Prostate gland (tissue), 2 donors: ENCODE results near the gene BCR. TPM values are rescaled to one million over a fixed set of nuclear protein-coding genes. Genes with fewer than 3 reads are reported as not detected.
A peak's percentile ranks its signal among the peaks of the same experiment; 100 is the strongest.
"Not testable (repeated sequence)": the region's sequence is repeated elsewhere in the genome, so short reads cannot be mapped to it uniquely, and the experiment has no call there.

Experiments
- DNase-seq: peaks from one replicate; pipeline ENCODE4 v3.0.0-alpha.2; 2019; ENCODE audit warnings: low spot score
- H3K27ac ChIP-seq, 2 donors: fragments of 200-600 bp; sonication (generic); 2 replicates each; pipeline ENCODE4 v1.5.1; 2017 to 2019
- H3K27me3 ChIP-seq: fragments of 200-600 bp; sonication (generic); replicated peaks from 2 replicates; pipeline ENCODE4 v1.5.1; 2019; ENCODE audit not compliant: insufficient read depth
- H3K36me3 ChIP-seq, 2 donors: fragments of 200-600 bp; sonication (generic); 1 replicate in 1 of 2; 2 replicates in 1 of 2; pipeline versions ENCODE4 v1.5.1 to v1.8.1; 2017 to 2019
- H3K4me1 ChIP-seq: fragments of 200-600 bp; sonication (generic); replicated peaks from 2 replicates; pipeline ENCODE4 v1.5.1; 2019
- H3K4me3 ChIP-seq, 2 donors: fragments of 200-600 bp; sonication (generic); 2 replicates each; pipeline ENCODE4 v1.5.1; 2017 to 2019
- H3K9me3 ChIP-seq: fragments of 200-600 bp; sonication (generic); 2 replicates; pipeline ENCODE4 v1.5.1; 2017
- POLR2A ChIP-seq: fragments of 450-650 bp; IDR thresholded peaks from one replicate; pipeline ENCODE4 v1.6.1; 2016; ENCODE audit warnings: antibody characterized with exemption, mild to moderate bottlenecking
- POLR2AphosphoS5 ChIP-seq: sonication (generic); formaldehyde crosslinking; IDR thresholded peaks from one replicate; pipeline ENCODE4 v1.6.1; 2017; ENCODE audit warnings: antibody characterized with exemption
- WGBS: methylation state at CpG from one replicate; pipeline ENCODE4 v1.1.5; 2018; 5-methylcytosine and 5-hydroxymethylcytosine counted together
- intact Hi-C: fragments of 100-400 bp; cut with DNase I; formaldehyde crosslinking; loops from one replicate; pipeline ENCODE4 v1.14.2; 2022
- small RNA-seq, 2 donors: library from RNA; depleted of rRNA; stranded (forward); fragments of <200 nt; gene quantifications; one replicate each; pipeline ENCODE3, GENCODE V24; 2016
- total RNA-seq, 2 donors: library from RNA; depleted of rRNA; stranded (reverse); fragments of >200 nt; gene quantifications; one replicate each; pipeline ENCODE4 v1.1.0, GENCODE V29; 2016
- TF ChIP-seq, protein P1 (sequence below), 4 experiments: fragments of 200-600 bp in 2 of 4; fragments of 450-650 bp in 2 of 4; sonication (generic) in 2 of 4; IDR thresholded peaks; 1 replicate in 3 of 4; 2 replicates in 1 of 4; pipeline ENCODE4 v1.5.1; 2016 to 2019; ENCODE audit warnings: antibody characterized with exemption in 4 of 4, mild to moderate bottlenecking in 2 of 4, moderate library complexity in 2 of 4

The BCR gene
- total RNA-seq, 2 donors from 2014 or later: 32.7 to 88.8 TPM

DNA sequence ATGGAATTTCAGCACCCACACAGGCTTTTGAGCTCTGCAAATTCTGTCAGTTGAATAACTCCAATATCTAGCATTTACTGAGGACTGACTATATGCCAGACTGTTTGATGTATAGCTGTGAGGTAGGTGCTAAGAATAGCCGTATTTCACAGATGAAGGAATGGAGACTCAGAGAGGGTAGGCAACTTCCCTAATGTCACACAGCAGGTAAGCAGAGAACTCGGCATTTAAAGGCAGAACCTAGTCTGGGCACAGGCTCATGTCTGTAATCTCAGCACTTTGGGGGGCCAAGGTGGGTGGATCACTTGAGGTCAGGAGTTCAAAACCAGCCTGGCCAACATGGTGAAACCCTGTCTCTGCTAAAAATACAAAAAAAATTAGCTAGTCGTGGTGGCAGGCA, 184.1 kb downstream of the BCR start:
- no peak for DNase-seq
- Histone ChIP-seq H3K9me3 (no peaks in the 10 kb centered on the region), H3K4me3 (no peak overlapping the region), H3K27me3 (no peaks in the 10 kb centered on the region), H3K4me1 (no peaks in the 10 kb centered on the region), H3K27ac (no peak overlapping the region), H3K36me3 (no peaks in the 10 kb centered on the region)
- intact Hi-C loops: no loop called here
- TF ChIP-seq POLR2A (no peak), POLR2AphosphoS5 (no peak)
- TF ChIP-seq, protein P1, sequence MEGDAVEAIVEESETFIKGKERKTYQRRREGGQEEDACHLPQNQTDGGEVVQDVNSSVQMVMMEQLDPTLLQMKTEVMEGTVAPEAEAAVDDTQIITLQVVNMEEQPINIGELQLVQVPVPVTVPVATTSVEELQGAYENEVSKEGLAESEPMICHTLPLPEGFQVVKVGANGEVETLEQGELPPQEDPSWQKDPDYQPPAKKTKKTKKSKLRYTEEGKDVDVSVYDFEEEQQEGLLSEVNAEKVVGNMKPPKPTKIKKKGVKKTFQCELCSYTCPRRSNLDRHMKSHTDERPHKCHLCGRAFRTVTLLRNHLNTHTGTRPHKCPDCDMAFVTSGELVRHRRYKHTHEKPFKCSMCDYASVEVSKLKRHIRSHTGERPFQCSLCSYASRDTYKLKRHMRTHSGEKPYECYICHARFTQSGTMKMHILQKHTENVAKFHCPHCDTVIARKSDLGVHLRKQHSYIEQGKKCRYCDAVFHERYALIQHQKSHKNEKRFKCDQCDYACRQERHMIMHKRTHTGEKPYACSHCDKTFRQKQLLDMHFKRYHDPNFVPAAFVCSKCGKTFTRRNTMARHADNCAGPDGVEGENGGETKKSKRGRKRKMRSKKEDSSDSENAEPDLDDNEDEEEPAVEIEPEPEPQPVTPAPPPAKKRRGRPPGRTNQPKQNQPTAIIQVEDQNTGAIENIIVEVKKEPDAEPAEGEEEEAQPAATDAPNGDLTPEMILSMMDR (IDR thresholded peaks at IDR 0.05): no peak
- WGBS: 64% methylated on average over 3 of the region's 3 CpGs

DNA sequence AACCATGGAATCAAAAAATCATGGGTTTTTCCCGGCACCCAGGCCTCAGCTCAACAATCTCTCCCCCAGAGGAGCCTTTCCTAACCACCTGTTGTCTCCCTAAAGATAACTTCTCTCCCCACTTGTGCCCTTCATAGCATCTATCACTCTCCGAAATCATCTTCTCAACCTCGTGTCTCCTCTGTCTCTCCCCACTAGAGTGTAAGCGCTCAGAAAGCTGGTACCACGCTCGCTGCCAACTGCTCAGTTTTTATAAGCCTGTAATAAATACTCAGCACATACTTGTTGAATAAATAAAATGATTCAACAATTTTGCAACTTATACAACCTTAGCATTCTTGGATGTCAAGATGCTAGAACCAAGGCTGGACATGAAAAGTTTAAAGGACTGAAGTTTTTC, 185.2 kb downstream of the BCR start:
- intact Hi-C loops: no loop called here
- Histone ChIP-seq H3K9me3 (no peaks in the 10 kb centered on the region), H3K27me3 (no peaks in the 10 kb centered on the region), H3K36me3 (no peaks in the 10 kb centered on the region), H3K27ac (no peak overlapping the region), H3K4me3 (no peak overlapping the region), H3K4me1 (no peaks in the 10 kb centered on the region)
- no peak for TF ChIP-seq POLR2A
- peak; percentile 88 for TF ChIP-seq POLR2AphosphoS5
- DNase-seq: peak; percentile 80
- 54% methylated on average over 6 of the region's 6 CpGs for WGBS

DNA sequence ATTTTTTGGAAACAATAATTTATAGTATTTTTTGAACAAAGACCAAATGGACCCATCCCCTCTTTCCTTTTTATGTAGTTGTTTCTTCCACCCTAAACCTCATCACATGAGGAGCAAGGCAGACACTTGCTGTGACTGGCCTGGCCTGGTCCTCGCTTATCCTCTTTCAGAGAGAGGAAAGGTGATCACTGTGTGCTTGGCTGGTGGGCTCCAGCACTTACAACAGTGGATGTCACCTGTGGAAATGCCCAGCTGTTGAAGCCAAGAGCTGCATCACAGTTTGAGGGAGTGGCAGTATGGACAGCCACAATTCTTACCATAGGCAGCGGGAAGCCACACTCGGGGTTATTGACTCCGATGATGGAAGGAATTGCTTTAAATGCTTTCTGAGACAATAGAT, 185.7 kb downstream of the BCR start:
- no peak overlapping the region for H3K27ac ChIP-seq

DNA sequence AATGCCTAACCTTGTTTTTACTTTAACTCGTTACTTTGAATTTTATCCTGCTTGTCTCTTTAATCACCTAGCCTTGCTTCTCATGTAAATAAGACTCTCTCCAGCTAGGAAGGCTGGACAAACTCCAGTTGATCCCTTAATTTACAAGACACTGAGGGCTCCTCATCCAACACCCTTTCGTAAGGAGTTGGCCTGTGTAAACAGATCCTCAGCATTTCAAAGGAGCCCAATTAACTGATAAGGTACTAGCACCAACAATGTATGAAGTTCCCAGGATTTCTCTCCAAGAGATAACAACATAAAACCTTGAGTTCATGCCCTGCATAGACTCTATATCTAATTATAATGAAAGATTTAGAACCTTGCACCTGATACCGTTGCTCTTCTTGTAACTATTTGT, 186.9 kb downstream of the BCR start:
- H3K4me3 ChIP-seq, H3K4me1 ChIP-seq, H3K27ac ChIP-seq, DNase-seq, H3K36me3 ChIP-seq, H3K9me3 ChIP-seq, H3K27me3 ChIP-seq, intact Hi-C loops: not testable (repeated sequence)
- WGBS: 27% methylated on average over 3 of the region's 3 CpGs

More for the DNA sequence above, 185.7 kb downstream of the BCR start:
- DNase-seq: no peak
- Histone ChIP-seq H3K27me3 (no peaks in the 10 kb centered on the region), H3K36me3 (no peaks in the 10 kb centered on the region), H3K9me3 (no peaks in the 10 kb centered on the region), H3K4me1 (no peaks in the 10 kb centered on the region), H3K4me3 (no peak overlapping the region)
- 54% methylated on average over 4 of the region's 4 CpGs for WGBS
- TF ChIP-seq, protein P1 (IDR thresholded peaks at IDR 0.05): no peak
- TF ChIP-seq POLR2A (no peak), POLR2AphosphoS5 (no peak)
- intact Hi-C loops: no loop called here

Small RNAs within 50 kb of the gene (small RNA-seq; reads per million reads assigned to genes)
- gene BCRP8 (0 reads per million in 2 donors), gene RF00017 (0 reads per million in 2 donors), gene RF00066 (0 reads per million in 2 donors), gene RN7SL263P (0 reads per million in 2 donors)

Other genes with a start within 250 kb of the BCR start
- gene GNAZ, start 110.0 kb upstream of the BCR start, total RNA-seq: 10 to 100 TPM in 1 of 2 donors, 1 to 10 TPM in 1; 5.7 to 22.6 TPM
- gene RSPH14, start 38.5 kb upstream of the BCR start, total RNA-seq: 1 to 10 TPM in 1 of 2 donors, under 1 TPM in 1; 0.68 to 3.6 TPM
- gene RAB36, start 35.0 kb upstream of the BCR start, total RNA-seq: 10 to 100 TPM in 1 of 2 donors, 1 to 10 TPM in 1; 4.1 to 12.7 TPM